CD4-positive, alpha-beta T cell treated with Interleukin-15 for 1 hour (primary cell): Measurements from ENCODE around the gene RSPRY1.
A peak's percentile ranks its signal among the peaks of the same experiment; 100 is the strongest.

Experiments used
- DNase-seq: peaks from one replicate; pipeline ENCODE4 v3.0.0-alpha.2; 2020

Gene RSPRY1

GRCh38 chr16:57152096-57153093 is 33.7 kb upstream of the RSPRY1 start:
- no peak for DNase-seq

- no peak for DNase-seq
These were observed 32.3 kb upstream of the RSPRY1 start for GRCh38 chr16:57153841-57154240.

GRCh38 chr16:57155702-57156350 is 30.3 kb upstream of the RSPRY1 start:
- no peak for DNase-seq

GRCh38 chr16:57156351-57156703 is 29.8 kb upstream of the RSPRY1 start:
- no peak for DNase-seq

GRCh38 chr16:57157533-57157932 is 28.6 kb upstream of the RSPRY1 start:
- DNase-seq: no peak

- DNase-seq: no peak
These were observed 26.7 kb upstream of the RSPRY1 start for GRCh38 chr16:57159447-57159846.

GRCh38 chr16:57163842-57164241 is 22.3 kb upstream of the RSPRY1 start:
- no peak for DNase-seq

- DNase-seq: no peak
These were observed 20.6 kb upstream of the RSPRY1 start for GRCh38 chr16:57165483-57165882.

GRCh38 chr16:57165938-57166337 is 20.2 kb upstream of the RSPRY1 start:
- DNase-seq: no peak

GRCh38 chr16:57166451-57166850 is 19.7 kb upstream of the RSPRY1 start:
- DNase-seq: no peak

GRCh38 chr16:57166951-57167350 is 19.2 kb upstream of the RSPRY1 start:
- DNase-seq: no peak

- no peak for DNase-seq
These were observed 18.6 kb upstream of the RSPRY1 start for GRCh38 chr16:57167538-57167937.

- DNase-seq: no peak
These were observed 18.2 kb upstream of the RSPRY1 start for GRCh38 chr16:57167953-57168352.

- no peak for DNase-seq
These were observed 16.8 kb upstream of the RSPRY1 start for GRCh38 chr16:57169327-57169726.

- no peak for DNase-seq
These were observed 13.3 kb upstream of the RSPRY1 start for GRCh38 chr16:57172721-57173290.

- no peak for DNase-seq
These were observed 10.2 kb upstream of the RSPRY1 start for GRCh38 chr16:57175896-57176295.

GRCh38 chr16:57178196-57178595 is 7.9 kb upstream of the RSPRY1 start:
- no peak for DNase-seq

- DNase-seq: no peak
These were observed 7.3 kb upstream of the RSPRY1 start for GRCh38 chr16:57178793-57179212.

- no peak for DNase-seq
These were observed 6.8 kb upstream of the RSPRY1 start for GRCh38 chr16:57179215-57179828.

- DNase-seq: no peak
These were observed 2.0 kb upstream of the RSPRY1 start for GRCh38 chr16:57184113-57184512.

GRCh38 chr16:57184887-57185445 is 1.2 kb upstream of the RSPRY1 start:
- no peak for DNase-seq

GRCh38 chr16:57185446-57185944 is 634 bp upstream of the RSPRY1 start:
- peak; percentile 33 for DNase-seq
